Measurements from ENCODE around the gene ZNF556. TPM values are rescaled to one million over a fixed set of nuclear protein-coding genes. Genes with fewer than 3 reads are reported as not detected.

ZNF556 gene
- total RNA-seq, 4 donors from 2014 or later = 0.28 to 0.73 TPM; not detected in 2

GRCh38 chr19:2877398-2878331, 10.5 kb downstream of the ZNF556 start:
- intact Hi-C loops (cut with DNase I; ENCODE audit: low total_unique reads) = no loop called here
- no peak for DNase-seq

GRCh38 chr19:2883686-2884439, 16.7 kb downstream of the ZNF556 start:
- H3K4me1 ChIP-seq = no peaks in the 10 kb centered on the region
- H3K36me3 ChIP-seq = no peaks in the 10 kb centered on the region
- DNase-seq = no peak
- H3K27me3 ChIP-seq = no peaks in the 10 kb centered on the region
- H3K4me3 ChIP-seq = no peak overlapping the region
- no peak overlapping the region for H3K27ac ChIP-seq
- intact Hi-C loops (cut with DNase I; ENCODE audit: low total_unique reads) = no loop called here
- TF ChIP-seq CTCF (IDR thresholded peaks at IDR 0.05) (no peak), POLR2A (IDR thresholded peaks at IDR 0.05) (no peak)
- H3K9me3 ChIP-seq = no peaks in the 10 kb centered on the region

More at GRCh38 chr19:2877398-2878331, 10.5 kb downstream of the ZNF556 start:
- Histone ChIP-seq H3K27ac (no peak overlapping the region), H3K36me3 (no peaks in the 10 kb centered on the region), H3K4me3 (no peak overlapping the region), H3K9me3 (peaks cover 0 to 15% of the 10 kb centered on the region in 2 donors), H3K4me1 (no peaks in the 10 kb centered on the region), H3K27me3 (no peaks in the 10 kb centered on the region)
- no peak for TF ChIP-seq CTCF (IDR thresholded peaks at IDR 0.05)
- no peak for TF ChIP-seq POLR2A (IDR thresholded peaks at IDR 0.05)

GRCh38 chr19:2885736-2886135, 18.6 kb downstream of the ZNF556 start:
- Histone ChIP-seq H3K36me3 (no peaks in the 10 kb centered on the region), H3K9me3 (no peaks in the 10 kb centered on the region), H3K27me3 (no peaks in the 10 kb centered on the region), H3K4me3 (no peak overlapping the region), H3K27ac (no peak overlapping the region), H3K4me1 (no peaks in the 10 kb centered on the region)
- TF ChIP-seq CTCF (IDR thresholded peaks at IDR 0.05) (no peak), POLR2A (IDR thresholded peaks at IDR 0.05) (no peak)
- intact Hi-C loops (cut with DNase I; ENCODE audit: low total_unique reads) = no loop called here
- no peak for DNase-seq

- H3K36me3 ChIP-seq = no peaks in the 10 kb centered on the region
- no peak for DNase-seq
- no peak overlapping the region for H3K27ac ChIP-seq
- no peaks in the 10 kb centered on the region for H3K4me1 ChIP-seq
- no peak overlapping the region for H3K4me3 ChIP-seq
- no peaks in the 10 kb centered on the region for H3K27me3 ChIP-seq
- H3K9me3 ChIP-seq = no peaks in the 10 kb centered on the region
- TF ChIP-seq POLR2A (IDR thresholded peaks at IDR 0.05) (no peak), CTCF (IDR thresholded peaks at IDR 0.05) (peak; percentile 58 to 72 (median 67))
- intact Hi-C loops (cut with DNase I; ENCODE audit: low total_unique reads) = no loop called here
These were observed 20.3 kb downstream of the ZNF556 start for GRCh38 chr19:2887391-2887914.

All from uterus (tissue), 4 donors.